HG03066 (cell line): ENCODE measurements around the gene NR1H2.
A peak's percentile ranks its signal among the peaks of the same experiment; 100 is the strongest.

Experiments
- ATAC-seq: cut with Tn5 transposase; IDR thresholded peaks from one replicate; pipeline ENCODE4 v1.9.1; 2021; ENCODE audit warnings: low read depth; ENCODE audit not compliant: unreplicated experiment

The NR1H2 gene

DNA sequence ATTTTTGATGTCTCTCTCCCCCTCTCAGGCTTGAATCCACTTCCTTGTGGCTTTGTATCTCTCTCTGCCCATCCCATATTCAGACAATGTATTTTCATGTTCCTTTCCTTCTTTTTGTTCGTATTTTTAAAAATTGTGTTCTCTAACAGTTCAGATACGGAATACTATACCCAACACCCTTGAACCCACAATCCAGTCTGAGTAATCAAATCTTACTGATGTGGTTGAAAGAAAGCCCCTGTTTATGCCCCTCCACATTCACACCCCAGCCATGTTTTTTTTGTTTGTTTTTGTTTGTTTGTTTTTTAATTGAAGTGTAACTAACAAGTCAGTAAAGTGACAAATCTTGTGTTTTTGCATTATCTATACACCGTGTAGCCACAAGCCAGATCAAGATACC is 43.9 kb downstream of the NR1H2 start:
- ATAC-seq = no peak

DNA sequence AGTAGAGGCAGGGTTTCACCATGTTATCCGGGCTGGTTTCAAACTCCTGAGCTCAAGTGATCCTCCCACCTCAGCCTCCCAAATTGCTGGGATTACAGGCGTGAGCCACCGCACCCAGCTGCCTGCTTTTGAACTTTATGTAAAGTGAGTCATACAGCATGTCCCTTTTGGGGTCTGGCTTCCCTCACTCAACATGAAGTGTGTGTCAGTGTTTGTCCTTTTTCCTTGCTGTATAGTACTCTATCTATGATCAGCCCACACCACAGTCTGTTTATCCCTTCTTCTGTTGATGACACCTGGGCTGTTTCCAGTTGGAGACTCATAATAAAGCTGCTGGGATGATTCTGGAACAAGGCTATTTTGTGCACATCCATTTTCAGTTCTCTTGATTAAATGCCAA is 44.6 kb downstream of the NR1H2 start:
- no peak for ATAC-seq

DNA sequence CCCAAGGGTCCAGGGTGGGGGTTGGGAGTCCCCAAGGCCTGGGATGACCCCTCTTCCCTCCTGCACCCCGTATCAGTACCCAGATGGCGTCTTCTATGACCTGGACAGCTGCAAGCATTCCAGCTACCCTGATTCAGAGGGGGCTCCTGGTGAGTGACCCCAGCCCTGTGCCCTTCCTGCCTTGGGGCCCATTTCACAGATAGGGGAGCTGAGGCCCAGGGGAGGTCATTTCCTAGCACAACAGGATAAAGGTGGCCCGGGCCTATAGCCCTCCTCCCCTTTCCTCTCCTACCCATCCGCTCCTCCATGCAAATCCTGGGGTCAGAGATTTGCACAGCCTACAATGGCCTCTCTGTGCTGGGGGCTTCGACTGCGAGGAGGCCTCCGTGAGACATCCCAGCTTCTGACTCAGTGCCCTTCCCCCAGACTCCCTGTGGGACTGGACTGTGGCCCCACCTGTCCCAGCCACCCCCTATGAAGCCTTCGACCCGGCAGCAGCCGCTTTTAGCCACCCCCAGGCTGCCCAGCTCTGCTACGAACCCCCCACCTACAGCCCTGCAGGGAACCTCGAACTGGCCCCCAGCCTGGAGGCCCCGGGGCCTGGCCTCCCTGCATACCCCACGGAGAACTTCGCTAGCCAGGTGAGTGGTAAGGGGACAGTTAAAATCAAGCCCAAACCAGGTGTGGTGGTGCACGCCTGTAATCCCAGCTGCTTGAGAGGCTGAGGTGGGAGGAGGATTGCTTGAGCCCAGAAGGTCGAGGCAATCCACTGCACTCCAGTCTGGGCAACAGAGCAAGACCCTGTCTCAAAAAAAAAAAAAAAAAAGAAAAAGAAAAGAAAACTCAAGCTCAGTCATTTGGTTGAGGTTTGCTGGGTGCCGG is 46.4 kb downstream of the NR1H2 start:
- ATAC-seq = no peak

DNA sequence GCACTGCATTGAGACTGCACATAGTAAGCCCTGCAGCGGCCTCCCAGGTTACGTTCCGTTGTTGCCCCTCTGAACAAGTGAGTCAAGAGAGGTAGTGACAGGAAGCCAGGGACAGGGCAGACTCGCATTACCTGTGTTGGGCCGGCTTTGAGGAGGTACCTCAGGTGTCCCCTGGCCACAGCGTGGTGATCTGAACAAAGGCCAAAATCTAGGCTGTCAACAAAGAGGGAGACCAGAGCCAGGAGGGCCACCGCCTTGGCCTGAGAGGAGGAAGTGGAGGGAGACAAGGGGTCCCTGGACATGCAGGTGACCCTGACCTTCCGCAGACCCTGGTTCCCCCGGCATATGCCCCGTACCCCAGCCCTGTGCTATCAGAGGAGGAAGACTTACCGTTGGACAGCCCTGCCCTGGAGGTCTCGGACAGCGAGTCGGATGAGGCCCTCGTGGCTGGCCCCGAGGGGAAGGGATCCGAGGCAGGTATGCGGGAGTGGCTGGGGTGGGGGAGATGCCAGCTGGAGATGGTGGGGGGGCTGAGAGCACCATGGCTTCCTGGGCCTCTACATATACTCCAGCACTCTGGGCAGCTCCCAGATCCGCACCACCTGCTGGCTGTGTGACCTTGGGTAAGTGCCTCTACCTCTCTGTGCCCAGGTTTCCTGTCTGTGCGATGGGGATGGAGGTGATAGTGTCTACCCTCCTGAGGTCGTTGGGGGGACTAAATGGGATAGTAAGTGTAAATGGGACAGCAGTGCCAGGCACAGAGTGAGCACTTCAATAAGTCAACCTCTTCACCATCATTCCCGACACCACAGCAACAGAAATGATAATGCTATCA is 47.2 kb downstream of the NR1H2 start:
- no peak for ATAC-seq

DNA sequence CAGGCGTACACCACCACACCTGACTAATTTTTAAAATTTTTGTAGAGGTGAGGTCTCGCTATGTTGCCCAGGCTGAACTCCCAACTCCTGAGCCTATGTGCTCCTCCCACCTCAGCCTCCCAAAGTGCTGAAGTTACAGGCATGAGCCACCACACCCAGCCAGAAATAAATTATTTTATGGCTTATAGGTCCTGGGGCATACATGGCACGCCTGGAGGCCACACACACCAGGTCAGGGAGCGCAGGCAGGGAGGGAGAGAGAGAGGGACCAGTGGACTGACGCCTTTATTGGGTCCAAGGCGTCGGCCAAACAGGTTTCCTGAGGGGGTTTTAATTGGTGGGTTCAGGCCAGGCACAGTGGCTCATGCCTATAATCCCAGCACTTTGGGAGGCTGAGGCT is 49.3 kb downstream of the NR1H2 start:
- no peak for ATAC-seq

DNA sequence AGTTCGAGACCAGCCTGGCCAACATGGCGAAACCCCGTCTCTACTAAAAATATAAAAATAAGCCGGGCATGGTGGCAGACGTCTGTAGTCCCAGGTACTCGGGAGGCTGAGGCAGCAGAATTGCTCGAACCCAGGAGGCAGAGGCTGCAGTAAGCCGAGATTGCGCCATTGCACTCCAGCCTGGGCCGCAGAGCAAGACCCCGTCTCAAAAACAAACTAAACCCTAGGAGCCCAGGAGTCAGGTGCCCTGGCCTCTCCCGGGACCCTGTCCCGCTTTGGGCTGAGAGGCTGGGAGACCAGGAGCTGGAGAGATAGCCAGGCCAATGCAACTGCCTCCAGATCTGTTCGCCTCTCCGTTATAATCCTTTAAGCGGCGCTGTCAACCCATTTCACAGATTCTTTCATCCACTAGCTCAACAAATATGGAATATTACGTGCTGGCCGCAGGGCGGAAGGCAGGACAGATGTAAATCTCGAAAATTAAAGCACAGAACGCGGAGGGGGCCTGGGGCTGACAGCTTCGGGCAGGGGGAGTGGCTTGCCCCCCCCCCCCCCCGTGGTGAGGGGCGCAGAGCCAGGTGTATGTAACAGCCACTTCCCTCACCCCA is 51.2 kb downstream of the NR1H2 start:
- ATAC-seq = no peak

DNA sequence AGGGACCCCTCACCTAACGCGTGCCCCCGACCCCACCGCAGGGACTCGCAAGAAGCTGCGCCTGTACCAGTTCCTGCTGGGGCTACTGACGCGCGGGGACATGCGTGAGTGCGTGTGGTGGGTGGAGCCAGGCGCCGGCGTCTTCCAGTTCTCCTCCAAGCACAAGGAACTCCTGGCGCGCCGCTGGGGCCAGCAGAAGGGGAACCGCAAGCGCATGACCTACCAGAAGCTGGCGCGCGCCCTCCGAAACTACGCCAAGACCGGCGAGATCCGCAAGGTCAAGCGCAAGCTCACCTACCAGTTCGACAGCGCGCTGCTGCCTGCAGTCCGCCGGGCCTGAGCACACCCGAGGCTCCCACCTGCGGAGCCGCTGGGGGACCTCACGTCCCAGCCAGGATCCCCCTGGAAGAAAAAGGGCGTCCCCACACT is 51.8 kb downstream of the NR1H2 start:
- no peak for ATAC-seq

DNA sequence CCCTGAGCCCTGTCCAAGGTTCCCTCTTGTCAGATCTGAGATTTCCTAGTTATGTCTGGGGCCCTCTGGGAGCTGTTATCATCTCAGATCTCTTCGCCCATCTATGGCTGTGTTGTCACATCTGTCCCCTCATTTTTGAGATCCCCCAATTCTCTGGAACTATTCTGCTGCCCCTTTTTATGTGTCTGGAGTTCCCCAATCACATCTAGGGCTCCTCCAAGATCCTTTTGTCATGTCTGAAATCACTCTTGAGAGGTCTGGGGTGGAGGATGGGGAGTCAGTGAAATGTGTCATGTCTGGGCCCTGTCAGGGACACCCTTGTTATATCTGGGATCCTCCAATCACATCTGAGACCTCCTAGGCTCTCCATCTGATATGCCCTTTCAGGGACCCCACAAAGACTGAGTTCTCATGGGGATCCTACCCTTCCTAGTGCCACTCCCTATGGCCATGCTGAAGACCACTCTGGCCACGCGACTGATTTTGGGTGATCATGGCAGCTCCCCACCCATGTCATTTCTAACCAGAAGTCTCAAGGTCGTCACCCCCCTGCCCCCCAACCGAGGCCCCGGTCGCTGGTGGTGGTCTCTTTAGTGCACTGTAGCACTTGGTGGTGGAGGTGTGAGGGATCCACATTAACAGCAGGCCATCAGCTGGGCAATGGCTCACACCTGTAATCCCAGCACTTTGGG is 52.7 kb downstream of the NR1H2 start:
- no peak for ATAC-seq

DNA sequence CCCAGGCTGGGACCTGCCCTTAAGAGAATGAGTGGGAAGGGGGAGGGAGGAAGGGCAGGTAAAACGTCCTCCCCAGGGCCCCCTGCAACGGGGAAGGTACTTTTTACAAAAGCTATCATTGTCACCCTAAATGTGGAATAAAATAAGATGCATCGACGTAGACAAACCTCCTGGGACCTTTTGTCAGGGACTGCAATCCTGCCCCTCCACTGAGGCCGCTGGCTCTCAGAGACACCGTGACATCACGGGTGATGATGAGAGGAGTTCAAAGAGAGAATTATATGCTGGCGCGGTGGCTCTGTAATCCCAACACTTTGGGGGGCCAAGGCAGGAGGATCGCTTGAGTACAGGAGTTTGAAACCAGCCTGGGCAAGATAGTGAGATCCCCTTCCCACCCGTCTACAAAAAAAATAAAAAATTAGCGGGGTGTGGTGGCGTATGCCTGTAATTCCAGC is 54.7 kb downstream of the NR1H2 start:
- ATAC-seq = no peak

DNA sequence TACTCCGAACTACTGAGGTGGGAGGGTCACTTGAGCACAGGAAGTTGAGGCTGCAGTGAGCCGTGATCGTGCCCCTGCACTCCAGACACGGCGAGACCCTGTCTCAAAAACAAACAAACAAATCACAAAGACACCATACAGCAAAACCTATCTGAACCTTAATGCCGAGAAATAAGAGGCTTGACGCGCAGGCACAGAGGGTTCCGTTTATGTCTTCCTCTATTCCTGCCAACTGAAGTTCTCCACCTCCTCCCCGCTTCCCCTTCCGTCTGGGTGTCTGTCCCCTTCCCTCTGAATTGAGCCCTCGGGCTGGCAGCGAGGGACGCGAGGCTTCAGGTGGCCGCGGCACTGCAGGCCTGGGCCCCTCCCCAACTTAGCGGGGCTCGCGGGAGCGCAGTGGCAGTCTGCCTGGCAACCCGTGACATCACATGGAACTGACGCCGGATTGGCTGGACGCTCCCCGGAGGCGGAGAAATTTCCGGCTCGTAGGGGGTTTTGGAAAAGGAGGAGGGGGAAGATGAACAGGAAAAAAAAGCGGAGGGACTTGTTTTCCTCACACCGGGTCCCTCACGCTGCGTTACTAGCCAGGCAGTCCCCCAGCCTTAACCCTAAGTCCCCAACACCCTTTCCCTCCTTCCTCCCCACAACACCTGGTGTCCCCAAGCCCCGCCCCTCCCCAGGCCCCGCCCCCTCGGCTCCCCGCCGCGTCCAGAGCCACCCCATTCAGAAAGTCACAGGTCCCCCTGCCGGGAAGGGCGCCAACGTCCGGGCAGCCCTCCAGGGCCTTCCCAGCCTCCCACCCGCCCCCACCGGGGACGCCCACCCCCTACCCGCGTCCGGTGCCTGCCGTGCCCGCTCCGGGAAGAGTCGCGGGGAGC is 55.3 kb downstream of the NR1H2 start:
- ATAC-seq = peak; percentile 53

DNA sequence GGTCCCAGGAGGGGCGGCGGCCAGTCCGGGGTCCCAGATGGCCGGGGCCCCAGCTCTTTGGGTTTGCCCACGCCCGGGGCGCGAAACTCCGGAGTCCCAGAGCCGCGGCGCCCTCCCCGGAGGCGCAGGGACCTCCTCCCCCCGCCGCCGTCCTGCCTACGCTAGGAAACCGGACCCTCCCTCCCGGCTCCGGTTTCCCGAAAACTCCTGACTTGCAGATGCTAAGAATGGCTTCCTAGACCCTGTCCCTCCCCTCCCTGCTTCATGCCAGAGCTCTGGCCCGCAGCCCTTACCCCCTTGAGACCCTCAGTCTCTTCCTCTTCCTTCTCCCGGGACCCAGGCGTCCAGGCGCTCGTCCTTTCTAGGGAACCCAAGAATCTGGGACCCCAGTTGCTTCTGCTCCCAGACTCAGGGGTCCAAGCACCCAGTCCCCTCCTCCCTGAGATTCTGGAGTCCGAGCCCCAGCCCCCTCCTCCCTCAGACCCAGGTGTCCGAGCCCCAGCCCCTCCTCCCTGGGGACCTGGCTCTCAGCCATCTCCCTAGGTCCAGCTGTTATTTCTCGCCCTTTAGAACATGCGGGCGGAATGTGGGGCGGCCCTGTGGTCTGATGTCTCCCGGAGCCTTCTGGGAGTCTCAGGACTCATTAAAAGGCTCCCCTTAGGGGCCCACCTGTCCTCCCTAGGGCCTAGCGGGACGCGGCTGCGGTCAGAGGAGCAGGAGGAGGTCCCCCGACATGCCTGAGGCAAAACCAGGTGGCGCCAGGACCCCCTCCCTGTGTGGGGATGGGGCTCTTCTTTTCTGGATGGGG is 56.2 kb downstream of the NR1H2 start, which contains the start of gene MYBPC2:
Gene MYBPC2, plus strand, starts transcription at position 672 of the 808 bp plus-strand sequence. Its CDS starts 62 bp downstream, at position 734.
- ATAC-seq = no peak
